ENCODE data around the gene CIZ1. TPM values are rescaled to one million over a fixed set of nuclear protein-coding genes. Genes with fewer than 3 reads are reported as not detected.
"Not testable (repeated sequence)": the region's sequence is repeated elsewhere in the genome, so short reads cannot be mapped to it uniquely, and the experiment has no call there.

CIZ1 gene
- total RNA-seq, 1 donor: 75.7 TPM

DNA sequence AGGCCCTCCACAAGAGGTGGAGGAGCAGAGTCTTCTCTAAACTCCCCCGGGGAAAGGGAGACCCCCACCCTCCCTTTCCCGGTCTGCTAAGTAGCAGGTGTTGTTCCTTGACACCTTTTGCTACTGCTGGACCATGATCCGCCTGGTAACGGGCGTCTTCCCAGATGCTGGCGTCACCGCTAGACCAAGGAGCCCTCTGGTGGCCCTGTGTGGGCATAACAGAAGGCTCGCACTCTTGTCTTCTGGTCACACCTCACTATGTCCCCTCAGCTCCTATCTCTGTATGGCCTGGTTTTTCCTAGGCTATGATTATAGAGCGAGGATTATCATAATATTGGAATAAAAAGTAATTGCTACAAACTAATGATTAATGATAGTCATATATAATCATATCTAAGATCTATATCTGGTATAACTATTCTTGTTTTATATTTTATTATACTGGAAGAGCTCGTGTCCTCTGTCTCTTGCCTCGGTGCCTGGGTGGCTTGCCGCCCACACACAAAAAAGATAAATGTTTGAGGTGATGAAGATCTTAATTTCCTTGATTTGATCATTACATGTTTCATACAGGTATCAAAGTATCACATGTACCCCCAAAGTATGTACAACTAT lies 61.3 kb downstream of the CIZ1 start:
- not testable (repeated sequence) for DNase-seq (ENCODE audit: low read depth in 2 of 3, low spot score in 2 of 3)

DNA sequence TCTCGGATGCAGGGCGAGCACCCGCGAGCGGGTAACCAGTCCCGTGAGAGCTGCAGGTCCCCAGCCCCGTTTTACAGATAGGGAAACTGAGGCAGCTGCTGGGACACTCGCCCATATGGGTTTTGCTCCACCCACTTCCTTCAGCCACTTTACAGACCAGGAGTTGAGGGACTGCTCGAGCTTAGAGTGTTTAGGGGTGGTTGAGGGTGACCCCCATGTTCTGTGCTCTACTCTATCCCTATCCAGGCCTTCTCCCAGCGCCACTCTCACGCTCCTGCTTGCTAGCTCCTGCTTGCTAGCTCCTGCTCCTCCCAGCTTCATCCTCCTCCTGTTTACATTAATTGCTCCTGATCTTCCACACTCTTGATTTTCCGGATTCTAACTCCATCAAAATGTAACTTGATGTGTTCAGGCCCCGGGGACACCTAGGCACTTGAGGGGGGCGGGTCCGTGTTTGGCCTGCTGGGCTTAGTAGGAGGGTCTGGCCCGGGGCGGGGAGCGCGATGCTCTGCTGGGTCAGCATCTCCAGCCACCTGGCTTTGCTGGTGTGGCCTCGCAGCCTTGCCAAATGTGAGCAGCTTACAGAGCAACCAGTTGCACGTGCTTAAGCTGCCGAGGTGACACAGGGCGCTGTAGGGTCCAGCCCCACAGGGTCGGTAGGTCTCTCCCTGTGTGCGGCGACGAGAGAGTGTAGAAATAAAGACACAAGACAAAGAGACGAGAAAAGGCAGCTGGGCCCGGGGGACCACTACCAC lies 62.4 kb downstream of the CIZ1 start:
- DNase-seq (ENCODE audit: low read depth in 2 of 3, low spot score in 2 of 3): no peak

DNA sequence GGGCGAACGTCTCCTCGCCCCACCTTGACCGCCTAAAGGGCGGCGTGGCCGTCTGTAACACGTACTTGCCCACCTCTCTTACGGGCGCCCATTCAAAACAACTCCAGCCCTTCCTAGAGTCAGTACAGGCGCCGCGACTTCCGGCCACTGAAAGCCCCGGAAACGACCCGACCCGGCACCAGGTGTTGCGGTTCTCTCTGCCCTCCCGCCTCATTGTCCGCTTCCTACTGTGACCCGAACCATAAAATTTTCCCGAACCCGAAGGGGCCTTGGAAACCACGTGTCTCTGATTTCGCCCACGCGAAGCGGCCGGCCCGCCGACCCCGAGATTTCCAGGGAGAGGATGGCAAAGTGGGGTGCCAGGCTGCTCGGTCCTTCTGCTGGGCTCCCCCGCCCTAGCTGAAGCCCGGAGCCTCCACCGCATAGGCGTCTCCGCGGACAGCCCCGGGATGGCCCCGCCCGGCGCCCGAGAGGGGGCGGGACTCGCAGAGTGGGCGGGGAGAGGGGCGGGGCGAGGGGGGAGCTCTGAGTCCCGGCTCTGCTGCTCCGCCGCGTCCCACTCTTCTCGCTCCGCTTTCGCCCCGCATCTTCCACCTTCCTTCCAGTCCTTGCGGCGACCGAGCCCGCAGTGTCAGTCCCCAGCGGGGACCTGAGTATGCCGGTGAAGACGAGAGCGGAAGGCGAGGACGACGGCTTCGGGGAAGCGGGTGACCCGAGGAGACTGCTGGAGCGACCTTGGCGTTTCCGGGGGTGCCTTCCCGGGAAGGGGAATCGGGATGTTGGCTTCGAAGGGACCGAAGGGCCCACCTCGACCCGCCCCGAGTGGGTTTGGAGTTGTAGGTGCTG lies 63.2 kb downstream of the CIZ1 start:
- DNase-seq (ENCODE audit: low read depth in 2 of 3, low spot score in 2 of 3): peak; percentile 87 to 94 (median 91)

DNA sequence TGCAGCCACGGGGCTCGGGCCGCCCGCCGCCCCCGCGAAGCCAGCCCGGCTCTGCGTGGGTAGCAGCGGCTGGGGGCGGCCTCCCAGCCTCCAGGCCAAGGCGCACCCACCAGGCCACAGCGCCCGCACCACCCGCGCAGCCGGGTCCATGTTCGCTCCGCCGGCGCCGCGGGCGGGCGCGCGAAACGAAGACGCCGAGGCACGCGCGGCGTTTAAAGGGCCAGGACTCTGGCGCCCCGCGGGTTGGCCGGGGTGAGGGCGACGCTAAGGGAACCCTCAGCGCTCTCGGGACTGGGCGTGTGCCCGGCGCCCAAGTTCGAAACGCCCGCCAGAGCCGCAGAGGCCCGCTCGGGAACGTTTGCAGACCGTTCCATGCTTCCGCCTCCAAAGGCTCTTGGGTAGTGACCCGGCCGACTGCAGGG lies 63.8 kb downstream of the CIZ1 start, which contains the start of gene PTGES2:
Gene PTGES2, minus strand, starts transcription at position 162 of the 422 bp plus-strand sequence. Its CDS starts 12 bp downstream, at position 150.
- DNase-seq (ENCODE audit: low read depth in 2 of 3, low spot score in 2 of 3): peak; percentile 73 to 90 (median 89)

DNA sequence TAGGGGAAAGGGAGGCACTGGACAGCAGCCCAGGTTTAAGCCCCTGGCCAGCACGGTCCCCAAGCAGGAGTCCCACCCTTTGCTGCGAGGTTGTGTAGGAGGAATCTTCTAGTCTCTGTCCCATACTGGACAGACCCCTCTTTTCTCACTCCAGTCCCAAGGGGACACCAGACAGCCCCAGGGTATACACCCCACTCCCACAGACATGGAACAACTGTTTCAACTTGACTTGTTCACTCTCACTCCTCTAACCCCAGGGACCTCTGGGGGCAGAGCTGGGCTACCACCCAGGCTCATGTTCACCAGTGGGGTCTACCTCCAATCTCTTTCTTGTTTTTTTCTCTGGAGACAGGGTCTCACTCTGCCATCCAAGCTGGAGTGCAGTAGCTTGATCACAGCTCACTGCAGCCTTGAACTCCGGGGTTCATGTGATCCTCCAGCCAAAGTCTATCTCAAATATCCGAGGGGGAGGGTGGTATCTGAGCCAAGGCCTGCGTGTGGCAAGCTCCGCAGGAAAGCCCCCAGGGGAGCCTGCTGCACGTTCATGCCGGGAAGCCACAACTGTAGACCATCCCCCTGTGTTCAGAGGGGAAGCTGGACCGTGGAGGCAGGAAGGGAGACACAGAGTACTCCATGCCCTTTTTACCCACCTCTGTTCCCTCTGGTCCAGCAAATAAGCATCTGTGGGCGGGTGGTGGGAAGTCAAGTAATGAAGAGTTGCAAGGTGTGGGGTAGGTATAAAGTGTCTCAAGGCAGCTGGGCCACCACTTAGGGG lies 65.6 kb downstream of the CIZ1 start:
- DNase-seq (ENCODE audit: low read depth in 2 of 3, low spot score in 2 of 3): no peak

DNA sequence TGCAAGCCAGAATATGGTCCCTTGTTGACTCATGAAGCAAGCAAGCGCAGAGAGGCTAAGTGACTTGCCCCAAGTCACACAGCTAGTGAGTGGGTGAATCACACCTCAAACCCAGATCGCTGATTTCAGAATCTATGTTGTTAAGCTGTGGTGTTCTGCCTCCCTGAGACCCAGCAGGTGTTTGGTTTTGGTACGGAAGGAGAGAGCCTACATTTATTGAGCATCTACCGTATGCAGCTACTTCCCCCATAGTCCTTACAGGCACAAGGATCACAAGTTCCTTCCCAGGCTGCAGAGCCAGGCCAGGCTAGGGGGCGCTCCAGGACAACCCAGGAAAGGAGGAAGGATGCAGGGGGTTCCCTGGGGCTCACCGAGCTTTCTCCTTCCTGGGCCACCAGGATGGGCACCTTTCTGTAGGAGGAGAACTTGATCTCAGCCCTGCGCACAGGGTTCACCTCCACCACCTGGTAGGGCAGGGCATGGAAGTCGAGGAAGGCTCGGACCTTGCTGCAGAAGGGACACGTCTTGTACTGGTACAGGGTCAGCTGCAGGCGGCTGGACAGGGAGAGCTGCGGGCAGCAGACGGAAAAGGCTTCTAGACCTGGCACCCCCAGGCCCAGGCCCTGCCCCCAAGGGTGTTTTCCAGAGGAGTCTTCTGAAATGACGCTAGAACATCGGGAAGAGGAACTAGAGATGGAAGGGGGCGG lies 66.3 kb downstream of the CIZ1 start:
- peak in 2 of 3 donors; percentile 40 to 58 for DNase-seq (ENCODE audit: low read depth in 2 of 3, low spot score in 2 of 3)

DNA sequence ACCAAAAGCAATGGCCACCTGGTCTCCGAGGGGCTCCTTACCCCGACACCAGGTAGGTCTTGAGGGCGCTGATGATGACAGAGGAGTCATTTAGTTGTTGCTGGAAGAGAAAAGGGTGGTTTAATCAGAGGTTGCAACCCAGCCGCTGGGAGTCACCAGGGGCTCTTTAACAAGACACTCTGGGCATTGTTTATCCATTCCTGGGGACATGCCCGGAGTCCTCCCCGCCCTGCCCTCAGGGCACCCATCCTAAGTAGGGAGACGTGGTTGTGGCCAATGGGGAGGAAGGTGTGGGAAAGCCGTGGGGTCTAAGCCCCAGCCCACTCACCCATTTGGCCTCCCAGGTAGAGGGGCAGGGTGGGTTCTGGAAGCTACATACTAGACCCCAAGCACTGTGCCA lies 66.9 kb downstream of the CIZ1 start:
- DNase-seq (ENCODE audit: low read depth in 2 of 3, low spot score in 2 of 3): no peak

DNA sequence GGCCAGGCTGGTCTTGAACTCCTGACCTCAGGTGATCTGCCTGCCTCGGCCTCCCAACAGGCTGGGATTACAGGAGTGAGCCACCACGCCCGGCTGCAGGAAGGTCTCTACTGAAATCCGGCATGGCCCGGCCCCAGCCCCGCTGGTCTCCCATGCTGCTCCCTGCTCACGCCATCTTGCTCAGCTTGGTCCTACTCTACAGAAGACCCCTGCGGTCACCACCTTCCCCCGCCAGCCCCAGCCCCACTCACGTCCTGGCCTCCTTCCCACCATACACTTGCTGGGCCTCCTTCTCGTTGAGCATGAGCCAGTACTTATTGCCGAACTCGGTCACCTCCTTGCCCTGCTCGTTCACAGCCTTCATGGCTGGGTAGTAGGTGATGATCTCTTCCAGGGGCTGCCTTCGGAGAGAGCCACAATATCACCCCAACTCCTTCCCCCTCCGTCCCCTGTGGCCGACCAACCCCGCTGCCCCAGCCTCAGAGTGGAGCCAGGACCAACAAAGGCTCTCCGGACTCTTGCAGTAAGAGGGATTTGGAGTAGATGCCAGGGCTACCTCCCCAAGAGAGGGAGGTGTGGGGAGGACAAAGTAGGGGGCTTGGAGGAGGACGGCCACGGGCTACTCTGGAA lies 67.8 kb downstream of the CIZ1 start:
- DNase-seq (ENCODE audit: low read depth in 2 of 3, low spot score in 2 of 3): no peak

DNA sequence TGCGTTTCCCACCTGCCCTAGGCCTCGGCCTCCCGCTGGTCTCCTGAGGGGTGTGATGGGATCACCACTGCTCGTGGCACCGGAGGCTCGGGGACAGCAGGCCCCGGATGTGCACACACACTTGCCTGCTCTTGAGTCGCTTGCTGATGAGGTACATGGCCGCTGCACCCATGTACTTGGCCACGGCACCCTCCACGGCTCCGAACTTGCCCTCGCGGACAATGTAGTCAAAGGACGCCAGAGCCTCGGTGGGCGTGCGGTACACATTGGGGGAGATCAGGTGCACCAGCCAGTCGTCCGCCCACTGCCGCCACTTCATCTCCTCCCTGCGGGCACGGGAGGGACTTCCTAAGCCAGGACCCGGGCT lies 68.6 kb downstream of the CIZ1 start:
- no peak for DNase-seq (ENCODE audit: low read depth in 2 of 3, low spot score in 2 of 3)

DNA sequence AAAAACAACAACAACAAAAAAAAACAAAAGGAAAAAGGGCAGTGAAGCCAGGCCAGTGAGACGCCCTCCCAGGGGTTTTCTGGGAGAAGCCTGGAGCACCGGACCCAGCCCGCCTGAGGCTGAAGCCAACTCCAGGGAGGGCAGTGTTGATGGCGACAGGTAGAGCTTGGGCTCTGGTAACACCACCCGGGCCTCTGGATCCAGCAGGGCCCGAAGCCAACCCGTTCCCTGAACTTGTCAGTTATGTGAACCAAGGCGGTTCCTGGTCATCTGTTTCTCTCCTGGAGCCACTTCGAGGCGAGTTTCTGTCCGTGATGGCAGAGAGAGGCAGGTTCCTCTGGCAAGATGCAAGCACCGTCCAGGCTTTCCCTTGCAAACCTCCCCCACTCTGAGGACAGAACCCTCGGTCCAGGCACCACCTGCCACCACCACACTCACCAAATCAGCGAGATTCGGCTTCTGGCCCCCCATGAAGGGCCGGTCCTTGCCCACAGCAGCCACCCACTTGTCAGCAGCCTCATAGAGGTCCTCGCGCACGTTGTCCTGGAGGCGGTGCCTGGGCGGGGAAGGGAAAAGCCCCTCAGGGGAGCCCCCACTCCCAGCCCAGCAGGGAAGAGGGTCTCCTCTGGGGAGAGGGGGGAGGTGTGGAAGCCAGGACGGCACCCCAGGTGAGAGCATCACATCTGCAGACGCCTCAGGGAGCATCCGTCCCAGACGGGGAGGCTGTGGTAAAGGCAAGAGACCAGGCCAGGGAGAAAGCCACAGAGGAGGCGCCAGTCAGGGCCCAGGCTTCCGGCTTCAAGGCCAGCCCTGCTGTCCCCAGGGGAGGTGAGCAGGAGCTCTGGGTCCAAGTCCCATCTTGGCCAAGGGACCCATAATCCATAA lies 69.2 kb downstream of the CIZ1 start:
- no peak for DNase-seq (ENCODE audit: low read depth in 2 of 3, low spot score in 2 of 3)

DNA sequence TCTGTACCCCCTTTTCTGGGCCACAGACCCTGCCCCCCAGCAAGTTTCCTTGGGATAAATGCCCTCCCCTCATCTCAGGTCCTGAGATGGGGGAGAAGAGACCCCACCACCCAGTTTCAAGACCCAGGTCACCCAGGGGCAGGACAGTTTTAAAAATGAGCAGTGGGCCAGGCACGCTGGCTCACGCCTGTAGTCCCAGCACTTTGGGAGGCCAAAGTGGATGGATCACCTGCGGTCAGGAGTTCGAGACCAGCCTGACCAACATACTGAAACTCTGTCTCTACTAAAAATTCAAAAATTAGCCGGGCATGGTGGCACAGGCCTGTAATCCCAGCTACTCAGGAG lies 69.9 kb downstream of the CIZ1 start:
- DNase-seq (ENCODE audit: low read depth in 2 of 3, low spot score in 2 of 3): no peak

DNA sequence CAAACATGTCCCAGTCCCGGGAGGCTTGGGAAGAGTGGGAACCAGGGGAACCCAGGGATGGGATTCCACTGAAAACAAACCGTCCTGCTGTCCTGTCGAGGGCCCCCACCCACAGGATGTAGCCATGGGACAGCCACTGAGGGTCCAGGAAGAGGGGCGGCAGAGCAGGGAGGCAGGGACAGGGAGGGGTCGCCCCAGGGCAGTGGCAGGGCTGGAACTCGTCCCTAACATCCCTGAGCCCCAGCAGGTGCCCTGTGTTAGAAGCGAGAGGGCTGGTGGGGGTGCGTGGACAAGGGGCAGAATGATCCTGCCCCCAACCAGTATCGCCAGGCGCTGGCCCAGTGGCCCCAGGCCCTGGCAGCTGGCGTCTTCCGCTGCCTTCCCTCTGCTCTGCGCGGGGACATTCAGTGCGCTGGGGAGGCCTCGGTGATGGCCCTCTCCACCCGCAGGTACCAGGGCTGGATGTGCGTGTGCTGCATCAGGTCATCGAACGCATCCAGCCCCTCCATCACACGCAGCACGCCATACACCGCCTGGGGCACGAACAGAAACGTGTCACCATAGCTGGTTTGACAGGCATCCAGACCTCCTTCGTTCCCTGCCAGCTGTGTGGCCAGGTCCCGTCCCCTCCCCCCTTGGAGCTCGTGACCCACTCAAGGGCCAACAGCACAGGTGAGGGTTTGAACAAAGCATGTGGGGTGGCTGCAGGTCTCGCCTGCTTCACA lies 70.5 kb downstream of the CIZ1 start:
- no peak for DNase-seq (ENCODE audit: low read depth in 2 of 3, low spot score in 2 of 3)

DNA sequence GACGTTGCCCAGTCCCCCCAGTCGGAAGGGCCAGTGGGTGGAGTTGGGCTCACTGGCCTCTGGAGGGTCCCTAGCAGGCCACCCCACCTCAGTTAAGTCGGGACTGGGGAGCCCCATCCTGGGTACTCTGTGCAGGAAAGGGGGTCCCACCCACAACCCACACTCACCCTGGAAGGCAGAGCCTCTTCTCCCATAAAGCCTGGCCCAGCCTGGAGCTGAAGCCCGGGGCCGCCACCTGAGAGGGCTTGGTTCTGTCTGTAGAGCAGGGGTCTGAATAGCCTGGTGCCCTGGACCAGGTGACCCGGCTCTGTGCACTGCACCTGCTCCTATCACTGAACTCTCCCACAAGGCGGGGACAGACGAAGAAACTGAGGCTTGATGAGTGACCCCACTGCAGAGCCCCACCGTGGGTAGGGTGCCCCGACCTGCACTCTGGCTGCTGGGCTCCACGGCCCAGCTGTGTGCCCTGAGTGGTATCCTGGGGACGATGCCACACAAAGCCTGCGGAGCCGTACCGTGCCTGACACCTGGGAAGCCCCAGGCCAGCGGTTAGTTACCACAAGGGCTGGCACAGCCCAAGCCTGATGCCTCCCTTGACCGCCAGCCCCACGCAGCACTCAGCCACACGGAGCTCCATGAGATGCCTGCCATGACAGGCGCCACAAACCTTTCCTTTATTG lies 71.2 kb downstream of the CIZ1 start:
- DNase-seq (ENCODE audit: low read depth in 2 of 3, low spot score in 2 of 3): no peak

DNA sequence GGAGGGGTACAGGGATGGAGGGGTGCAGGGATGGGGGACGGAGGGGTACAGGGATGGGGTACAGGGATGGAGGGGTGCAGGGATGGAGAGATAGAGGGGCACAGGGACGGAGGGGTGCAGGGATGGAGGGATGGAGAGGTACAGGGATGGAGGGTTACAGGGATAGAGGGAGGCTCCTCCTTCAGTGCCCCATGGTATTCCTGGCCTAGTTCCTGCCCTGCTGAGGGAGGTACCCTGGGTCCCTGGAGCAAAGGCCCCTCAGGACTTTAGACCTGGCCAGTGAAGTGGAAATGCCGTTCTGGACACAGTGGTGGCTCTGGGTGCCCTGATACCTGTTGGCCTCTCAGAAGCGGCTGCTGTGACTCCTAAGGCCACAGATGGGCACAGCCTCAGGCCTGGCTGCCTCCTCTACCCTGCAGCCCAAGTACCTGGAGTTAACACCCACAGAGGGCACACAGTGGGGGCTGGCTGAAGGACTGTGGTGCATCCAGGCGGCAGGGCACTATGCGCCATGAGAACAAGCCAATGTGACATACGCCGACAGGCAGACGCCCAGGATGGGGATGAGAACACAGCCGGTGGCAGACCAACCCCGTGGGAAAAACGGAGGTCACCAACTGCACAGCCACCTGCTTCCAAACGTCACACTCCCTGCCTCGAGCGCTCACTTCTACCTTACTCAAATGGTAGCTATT lies 72.3 kb downstream of the CIZ1 start:
- DNase-seq (ENCODE audit: low read depth in 2 of 3, low spot score in 2 of 3): no peak

DNA sequence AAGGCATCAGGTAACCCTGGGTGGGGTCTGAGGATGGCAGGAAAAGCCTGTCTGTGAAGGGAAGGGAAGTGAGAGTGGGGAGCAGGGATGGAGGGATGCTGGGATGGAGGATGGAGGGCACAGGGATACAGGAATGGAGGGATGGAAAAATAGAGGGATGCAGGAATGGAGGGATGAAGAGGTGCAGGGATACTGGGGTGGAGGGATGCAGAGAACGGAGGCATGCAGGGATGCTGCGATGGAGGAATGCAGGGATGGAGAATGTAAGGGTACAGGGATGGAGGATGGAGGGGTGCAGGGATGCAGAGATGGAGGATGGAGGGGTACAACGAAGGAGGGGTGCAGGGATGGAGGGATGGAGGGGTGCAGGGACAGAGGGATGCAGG lies 72.9 kb downstream of the CIZ1 start:
- no peak for DNase-seq (ENCODE audit: low read depth in 2 of 3, low spot score in 2 of 3)

DNA sequence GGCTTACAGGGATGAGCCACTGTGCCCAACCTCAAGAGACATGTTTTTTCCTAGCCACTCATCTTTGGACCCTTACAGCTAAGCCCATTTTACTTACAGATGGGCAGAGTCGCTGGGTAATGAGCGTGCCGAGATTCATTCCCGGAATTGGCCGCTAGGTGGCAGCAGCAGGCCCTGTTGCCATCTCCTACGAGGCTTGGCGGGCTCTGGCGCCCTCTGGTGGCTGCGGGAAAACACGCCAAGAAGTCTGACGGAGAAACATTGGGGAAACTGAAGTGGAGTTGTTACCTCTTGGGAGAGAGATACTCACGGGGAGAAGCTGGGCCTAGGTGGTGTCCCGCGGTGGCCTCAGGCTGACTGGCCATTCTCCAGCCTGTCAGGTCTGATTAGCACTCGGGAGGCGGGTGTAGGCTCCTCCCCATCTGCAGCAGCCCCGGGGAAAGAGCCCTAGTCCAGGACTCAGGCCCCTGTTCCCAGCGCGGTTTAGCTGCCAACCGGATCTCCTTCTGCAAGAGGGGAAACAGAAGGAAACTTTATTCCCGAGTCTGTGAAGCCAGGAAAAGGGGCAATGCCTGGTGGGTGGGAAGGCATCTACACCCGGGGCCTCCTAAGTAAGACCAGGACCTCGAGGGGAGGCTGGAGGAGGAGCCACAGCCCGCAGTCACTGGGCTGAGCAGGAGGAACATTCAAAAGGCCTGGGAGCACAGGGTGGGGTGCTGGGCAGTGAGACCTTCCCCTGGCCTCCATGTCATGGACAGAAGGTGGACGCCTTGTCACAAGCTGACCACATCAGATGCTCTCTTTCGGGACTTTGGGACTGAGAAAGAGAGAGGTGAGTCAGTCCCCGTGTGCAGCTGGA lies 73.5 kb downstream of the CIZ1 start:
- peak; percentile 87 to 97 (median 93) for DNase-seq (ENCODE audit: low read depth in 2 of 3, low spot score in 2 of 3)
